ENCODE results near the gene PRKCE. TPM values are rescaled to one million over a fixed set of nuclear protein-coding genes. Genes with fewer than 3 reads are reported as not detected.

Gene PRKCE
- total and polyA plus RNA-seq, 2 donors (not counting 3 experiments of a cell fraction or from before 2014, with no cell fraction given): 27.9 to 33.9 TPM

DNA sequence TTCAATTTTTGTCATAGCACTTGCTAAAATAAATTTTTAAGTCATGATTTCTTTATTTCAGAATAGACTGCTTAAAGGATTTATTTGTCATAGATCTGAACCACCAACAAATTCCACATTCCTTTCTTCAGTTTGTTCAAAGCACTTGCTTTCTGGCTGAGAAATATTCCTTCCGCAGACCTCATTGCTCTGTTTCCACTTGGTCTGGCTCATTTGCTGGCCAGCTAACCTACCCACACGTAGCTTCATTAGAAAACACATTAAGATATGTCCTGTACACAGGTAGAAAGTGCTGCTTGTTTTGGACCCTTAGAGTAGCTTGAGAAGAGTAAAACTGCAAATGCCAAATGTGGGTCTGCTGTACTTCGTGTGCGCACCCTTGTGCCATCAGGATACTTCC, 479.0 kb downstream of the PRKCE start:
- ChIA-PET POLR2A (no interaction called here), CTCF (interaction anchor here (1.6 to 3.1 kb wide), 2 partner anchors 11 to 68 kb away, joined by 6 to 8 read pairs; no protein-coding TSS in a partner anchor)
- no peak for TF ChIP-seq JUN (IDR thresholded peaks at IDR 0.05; ENCODE audit: borderline replicate concordance, insufficient read depth, insufficient read length, low read depth)
- no peak for TF ChIP-seq POLR2A (IDR thresholded peaks at IDR 0.05; ENCODE audit: low read depth, low read length)
- TF ChIP-seq, protein P1, sequence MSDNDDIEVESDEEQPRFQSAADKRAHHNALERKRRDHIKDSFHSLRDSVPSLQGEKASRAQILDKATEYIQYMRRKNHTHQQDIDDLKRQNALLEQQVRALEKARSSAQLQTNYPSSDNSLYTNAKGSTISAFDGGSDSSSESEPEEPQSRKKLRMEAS (IDR thresholded peaks at IDR 0.05; ENCODE audit: insufficient read depth, insufficient read length): no peak
- TF ChIP-seq, protein P2, sequence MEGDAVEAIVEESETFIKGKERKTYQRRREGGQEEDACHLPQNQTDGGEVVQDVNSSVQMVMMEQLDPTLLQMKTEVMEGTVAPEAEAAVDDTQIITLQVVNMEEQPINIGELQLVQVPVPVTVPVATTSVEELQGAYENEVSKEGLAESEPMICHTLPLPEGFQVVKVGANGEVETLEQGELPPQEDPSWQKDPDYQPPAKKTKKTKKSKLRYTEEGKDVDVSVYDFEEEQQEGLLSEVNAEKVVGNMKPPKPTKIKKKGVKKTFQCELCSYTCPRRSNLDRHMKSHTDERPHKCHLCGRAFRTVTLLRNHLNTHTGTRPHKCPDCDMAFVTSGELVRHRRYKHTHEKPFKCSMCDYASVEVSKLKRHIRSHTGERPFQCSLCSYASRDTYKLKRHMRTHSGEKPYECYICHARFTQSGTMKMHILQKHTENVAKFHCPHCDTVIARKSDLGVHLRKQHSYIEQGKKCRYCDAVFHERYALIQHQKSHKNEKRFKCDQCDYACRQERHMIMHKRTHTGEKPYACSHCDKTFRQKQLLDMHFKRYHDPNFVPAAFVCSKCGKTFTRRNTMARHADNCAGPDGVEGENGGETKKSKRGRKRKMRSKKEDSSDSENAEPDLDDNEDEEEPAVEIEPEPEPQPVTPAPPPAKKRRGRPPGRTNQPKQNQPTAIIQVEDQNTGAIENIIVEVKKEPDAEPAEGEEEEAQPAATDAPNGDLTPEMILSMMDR (IDR thresholded peaks at IDR 0.05; ENCODE audit: extremely low read depth in 1 of 2, insufficient read depth in 1 of 2, low read depth in 1 of 2, low read length in 2 of 2): no peak
- TF ChIP-seq EZH2 (IDR thresholded peaks at IDR 0.05; ENCODE audit: borderline replicate concordance, low read depth, low read length, severe bottlenecking): no peak
- no peak for TF ChIP-seq GATA2 (IDR thresholded peaks at IDR 0.05; ENCODE audit: insufficient read depth, insufficient read length, low read depth, low read length)
- TF ChIP-seq MYC (IDR thresholded peaks at IDR 0.05; ENCODE audit: low read depth, low read length): no peak
- no peak for TF ChIP-seq FOS (IDR thresholded peaks at IDR 0.05; ENCODE audit: borderline replicate concordance, insufficient read depth, low read length)
- no peak for TF ChIP-seq POLR2AphosphoS5 (IDR thresholded peaks at IDR 0.05; ENCODE audit: insufficient read depth, low read depth, low read length)
- FAIRE-seq (no peak), DNase-seq (ENCODE audit: low read depth, low spot score) (no peak)
- Histone ChIP-seq H3K4me3 (replicated peaks in 1 of 3; ENCODE audit: insufficient read depth in 1 of 3, low read depth in 1 of 3, low read length in 3 of 3) (no peak overlapping the region), H4K20me1 (replicated peaks; ENCODE audit: control insufficient read depth, extremely low read depth, insufficient read depth, low read length) (no peaks in the 10 kb centered on the region), H3K79me2 (ENCODE audit: control insufficient read depth, insufficient read depth, low read length) (no peaks in the 10 kb centered on the region), H3K9me3 (replicated peaks; ENCODE audit: control insufficient read depth, insufficient read depth, low read length) (no peaks in the 10 kb centered on the region), H3K4me1 (ENCODE audit: control insufficient read depth, extremely low read depth, insufficient read depth, low read length) (peaks cover 10% of the 10 kb centered on the region), H3K36me3 (ENCODE audit: control insufficient read depth in 2 of 2, extremely low read depth in 1 of 2, insufficient read depth in 2 of 2, low read length in 2 of 2) (no peaks in the 10 kb centered on the region), H3K27ac (ENCODE audit: insufficient read depth, low read depth, low read length) (no peak overlapping the region), H2AFZ (ENCODE audit: low read depth, low read length) (no peak overlapping the region), H3K27me3 (ENCODE audit: control insufficient read depth in 2 of 2, insufficient read depth in 2 of 2, low read length in 2 of 2) (no peaks in the 10 kb centered on the region), H3K9me1 (replicated peaks; ENCODE audit: control insufficient read depth, extremely low read depth, insufficient read depth, low read length) (no peaks in the 10 kb centered on the region), H3K4me2 (ENCODE audit: insufficient read depth, low read length) (no peak overlapping the region), H3K9ac (replicated peaks; ENCODE audit: extremely low read depth, insufficient read depth, low read length) (no peak overlapping the region)
- intact Hi-C loops (cut with micrococcal nuclease) (no loop called here), dilution Hi-C loops (cut with MboI; ENCODE audit: extremely low pct_ligation_motif_present, low sequenced_read_pairs) (no loop called here)
- no TSS peak for BruUV-seq (replicated peaks)
